NAMALWA (cell line): Measurements from ENCODE around the gene ITGB4.

Experiments used
- DNase-seq: peaks from one replicate; pipeline ENCODE4 v3.0.0-alpha.2; 2015; ENCODE audit warnings: low spot score

Gene ITGB4

GRCh38 chr17:75791254-75791653 is 70.0 kb downstream of the ITGB4 start:
- no peak for DNase-seq

- DNase-seq, result no peak
These were observed 72.2 kb downstream of the ITGB4 start for GRCh38 chr17:75793460-75793859.

- no peak for DNase-seq
These were observed 74.8 kb downstream of the ITGB4 start for GRCh38 chr17:75795820-75796607.

GRCh38 chr17:75799402-75799801 is 78.1 kb downstream of the ITGB4 start:
- no peak for DNase-seq

- DNase-seq, result no peak
These were observed 82.6 kb downstream of the ITGB4 start for GRCh38 chr17:75803883-75804282.

DNA sequence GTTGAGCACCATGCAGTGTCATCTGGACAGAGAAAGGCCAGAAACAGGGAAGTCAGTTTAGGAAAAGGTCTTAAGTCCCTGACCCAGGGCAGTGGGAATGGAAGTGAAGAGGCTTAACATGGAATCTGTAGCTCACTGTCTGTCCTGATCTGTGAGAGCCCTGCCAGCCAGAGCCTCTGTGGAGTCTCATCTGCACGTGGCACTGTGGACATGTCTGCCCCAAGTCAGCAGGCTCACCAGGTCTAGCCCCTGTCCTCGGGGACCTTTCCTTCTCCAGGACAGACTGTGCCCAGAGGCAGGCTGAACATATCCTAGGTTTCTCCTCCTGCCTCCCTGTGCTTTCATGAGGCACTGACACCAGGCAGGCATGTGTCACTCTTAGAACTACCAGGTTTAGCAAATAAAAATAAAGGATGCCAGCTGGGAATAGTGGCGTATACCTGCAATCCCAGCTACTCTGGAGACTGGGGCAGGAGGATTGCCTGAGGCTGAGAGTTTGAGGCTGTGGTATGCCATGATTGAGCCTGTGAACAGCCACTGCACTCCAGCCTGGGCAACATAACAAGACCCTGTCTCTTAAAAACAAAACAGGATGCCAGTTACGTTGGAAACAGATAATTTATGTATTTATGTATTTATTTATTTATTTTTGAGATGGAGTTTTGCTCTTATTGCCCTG is 85.7 kb downstream of the ITGB4 start:
- no peak for DNase-seq
